ENCODE data around the gene MSH2. TPM values are rescaled to one million over a fixed set of nuclear protein-coding genes. Genes with fewer than 3 reads are reported as not detected.

Gene MSH2
- total and polyA plus RNA-seq, 2 donors (not counting 1 experiment from before 2014, with no cell fraction given) = 15.4 to 19.7 TPM

DNA sequence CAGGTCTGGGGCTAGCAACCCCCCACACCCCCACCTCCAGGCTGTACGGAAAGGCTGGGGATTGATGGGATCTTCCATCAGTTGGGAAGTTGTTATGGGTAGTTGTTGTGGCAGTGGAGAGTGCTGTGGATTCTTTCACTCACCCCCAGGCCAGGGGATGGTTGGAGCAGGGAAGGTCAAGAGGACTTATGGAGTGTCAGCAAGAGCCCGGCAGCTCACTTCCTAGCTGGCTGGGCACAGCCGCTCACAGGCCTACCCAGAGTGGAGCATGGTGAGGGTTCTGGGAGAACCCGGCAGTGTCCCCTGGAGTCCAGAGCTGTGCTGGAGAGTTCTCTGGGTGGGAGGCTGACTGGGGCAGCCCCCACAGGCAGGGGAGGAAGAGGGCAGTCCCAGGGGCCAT, 122.2 kb downstream of the MSH2 start:
- TF ChIP-seq, protein P1, sequence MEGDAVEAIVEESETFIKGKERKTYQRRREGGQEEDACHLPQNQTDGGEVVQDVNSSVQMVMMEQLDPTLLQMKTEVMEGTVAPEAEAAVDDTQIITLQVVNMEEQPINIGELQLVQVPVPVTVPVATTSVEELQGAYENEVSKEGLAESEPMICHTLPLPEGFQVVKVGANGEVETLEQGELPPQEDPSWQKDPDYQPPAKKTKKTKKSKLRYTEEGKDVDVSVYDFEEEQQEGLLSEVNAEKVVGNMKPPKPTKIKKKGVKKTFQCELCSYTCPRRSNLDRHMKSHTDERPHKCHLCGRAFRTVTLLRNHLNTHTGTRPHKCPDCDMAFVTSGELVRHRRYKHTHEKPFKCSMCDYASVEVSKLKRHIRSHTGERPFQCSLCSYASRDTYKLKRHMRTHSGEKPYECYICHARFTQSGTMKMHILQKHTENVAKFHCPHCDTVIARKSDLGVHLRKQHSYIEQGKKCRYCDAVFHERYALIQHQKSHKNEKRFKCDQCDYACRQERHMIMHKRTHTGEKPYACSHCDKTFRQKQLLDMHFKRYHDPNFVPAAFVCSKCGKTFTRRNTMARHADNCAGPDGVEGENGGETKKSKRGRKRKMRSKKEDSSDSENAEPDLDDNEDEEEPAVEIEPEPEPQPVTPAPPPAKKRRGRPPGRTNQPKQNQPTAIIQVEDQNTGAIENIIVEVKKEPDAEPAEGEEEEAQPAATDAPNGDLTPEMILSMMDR (conservative IDR thresholded peaks at IDR 0.05 in 1 of 2, IDR thresholded peaks at IDR 0.05 in 1 of 2; ENCODE audit: low read depth in 1 of 2, low read length in 2 of 2) = no peak
- TF ChIP-seq EZH2 (IDR thresholded peaks at IDR 0.05; ENCODE audit: low read length, missing control alignments) = no peak
- no peaks in the 10 kb centered on the region for H3K79me2 ChIP-seq (ENCODE audit: control insufficient read depth, insufficient read depth, low read length)
- H3K9ac ChIP-seq (ENCODE audit: insufficient read depth, low read length) = no peak overlapping the region
- no peak overlapping the region for H3K27ac ChIP-seq (ENCODE audit: insufficient read depth, low read length)
- H3K4me3 ChIP-seq (replicated peaks in 1 of 4; ENCODE audit: control extremely low read depth in 1 of 4, insufficient read depth in 1 of 4, low read depth in 3 of 4, low read length in 4 of 4) = no peak overlapping the region
- H3K27me3 ChIP-seq (ENCODE audit: control insufficient read depth, insufficient read depth, low read length) = peaks cover 11% of the 10 kb centered on the region
- H3K4me1 ChIP-seq (ENCODE audit: control insufficient read depth, extremely low read depth, insufficient read depth, low read length) = peaks cover 4% of the 10 kb centered on the region
- no peaks in the 10 kb centered on the region for H3K9me3 ChIP-seq (ENCODE audit: control insufficient read depth, insufficient read depth, low read depth, low read length)
- H3K36me3 ChIP-seq (ENCODE audit: control insufficient read depth, insufficient read depth, low read length) = no peaks in the 10 kb centered on the region
- no peak overlapping the region for H2AFZ ChIP-seq (ENCODE audit: low read length)
- no peaks in the 10 kb centered on the region for H4K20me1 ChIP-seq (ENCODE audit: control insufficient read depth, extremely low read depth, insufficient read depth, low read length)
- DNase-seq (ENCODE audit: low read depth in 2 of 2) = no peak
- H3K4me2 ChIP-seq (ENCODE audit: extremely low read depth, insufficient read depth, low read length) = no peak overlapping the region

GRCh38 chr2:47528455-47528854, 125.5 kb downstream of the MSH2 start:
- no peaks in the 10 kb centered on the region for H3K36me3 ChIP-seq (ENCODE audit: control insufficient read depth, insufficient read depth, low read length)
- H3K9ac ChIP-seq (ENCODE audit: insufficient read depth, low read length) = no peak overlapping the region
- no peak overlapping the region for H3K4me3 ChIP-seq (replicated peaks in 1 of 4; ENCODE audit: control extremely low read depth in 1 of 4, insufficient read depth in 1 of 4, low read depth in 3 of 4, low read length in 4 of 4)
- H3K4me1 ChIP-seq (ENCODE audit: control insufficient read depth, extremely low read depth, insufficient read depth, low read length) = no peaks in the 10 kb centered on the region
- TF ChIP-seq EZH2 (IDR thresholded peaks at IDR 0.05; ENCODE audit: low read length, missing control alignments) = no peak
- TF ChIP-seq, protein P1 (conservative IDR thresholded peaks at IDR 0.05 in 1 of 2, IDR thresholded peaks at IDR 0.05 in 1 of 2; ENCODE audit: low read depth in 1 of 2, low read length in 2 of 2) = no peak
- H3K4me2 ChIP-seq (ENCODE audit: extremely low read depth, insufficient read depth, low read length) = no peak overlapping the region
- H3K79me2 ChIP-seq (ENCODE audit: control insufficient read depth, insufficient read depth, low read length) = no peaks in the 10 kb centered on the region
- no peaks in the 10 kb centered on the region for H4K20me1 ChIP-seq (ENCODE audit: control insufficient read depth, extremely low read depth, insufficient read depth, low read length)
- no peak overlapping the region for H2AFZ ChIP-seq (ENCODE audit: low read length)
- peaks cover 5% of the 10 kb centered on the region for H3K27me3 ChIP-seq (ENCODE audit: control insufficient read depth, insufficient read depth, low read length)
- no peaks in the 10 kb centered on the region for H3K9me3 ChIP-seq (ENCODE audit: control insufficient read depth, insufficient read depth, low read depth, low read length)
- H3K27ac ChIP-seq (ENCODE audit: insufficient read depth, low read length) = no peak overlapping the region
- DNase-seq (ENCODE audit: low read depth in 2 of 2) = no peak

GRCh38 chr2:47528874-47529273, 125.9 kb downstream of the MSH2 start:
- Histone ChIP-seq H3K9me3 (ENCODE audit: control insufficient read depth, insufficient read depth, low read depth, low read length) (no peaks in the 10 kb centered on the region), H3K4me3 (replicated peaks in 1 of 4; ENCODE audit: control extremely low read depth in 1 of 4, insufficient read depth in 1 of 4, low read depth in 3 of 4, low read length in 4 of 4) (no peak overlapping the region), H3K79me2 (ENCODE audit: control insufficient read depth, insufficient read depth, low read length) (no peaks in the 10 kb centered on the region), H3K4me2 (ENCODE audit: extremely low read depth, insufficient read depth, low read length) (no peak overlapping the region), H3K9ac (ENCODE audit: insufficient read depth, low read length) (no peak overlapping the region), H4K20me1 (ENCODE audit: control insufficient read depth, extremely low read depth, insufficient read depth, low read length) (no peaks in the 10 kb centered on the region), H3K27me3 (ENCODE audit: control insufficient read depth, insufficient read depth, low read length) (peaks cover 5% of the 10 kb centered on the region), H2AFZ (ENCODE audit: low read length) (no peak overlapping the region), H3K27ac (ENCODE audit: insufficient read depth, low read length) (no peak overlapping the region), H3K36me3 (ENCODE audit: control insufficient read depth, insufficient read depth, low read length) (no peaks in the 10 kb centered on the region), H3K4me1 (ENCODE audit: control insufficient read depth, extremely low read depth, insufficient read depth, low read length) (peaks cover 3% of the 10 kb centered on the region)
- peak in 1 of 2 donors; percentile 60 for DNase-seq (ENCODE audit: low read depth in 2 of 2)
- TF ChIP-seq, protein P1 (conservative IDR thresholded peaks at IDR 0.05 in 1 of 2, IDR thresholded peaks at IDR 0.05 in 1 of 2; ENCODE audit: low read depth in 1 of 2, low read length in 2 of 2) = no peak
- no peak for TF ChIP-seq EZH2 (IDR thresholded peaks at IDR 0.05; ENCODE audit: low read length, missing control alignments)
